HepG2 (cell line): Measurements from ENCODE around the gene CCDC77. TPM values are rescaled to one million over a fixed set of nuclear protein-coding genes. Genes with fewer than 3 reads are reported as not detected.

Experiments
- ASH2L ChIP-seq: fragments of 300-600, 200-600 bp; sonication (generic); IDR thresholded peaks from 2 replicates; pipeline ENCODE4 v1.7.0; 2017; ENCODE audit warnings: low read depth, mild to moderate bottlenecking, moderate library complexity, mixed read lengths, low read length; ENCODE audit not compliant: insufficient read length
- MEIS1 ChIP-seq: sonication (generic); formaldehyde crosslinking; IDR thresholded peaks from 2 replicates; pipeline ENCODE4 v1.9.0; 2021; ENCODE audit warnings: mild to moderate bottlenecking, missing genetic modification reagents, moderate library complexity, borderline replicate concordance
- SAFB2 ChIP-seq: sonication (generic); formaldehyde crosslinking; IDR thresholded peaks from 2 replicates; pipeline ENCODE4 v1.5.1; 2020; ENCODE audit warnings: missing genetic modification reagents, low read depth, mild to moderate bottlenecking, borderline replicate concordance
- TFDP1 ChIP-seq: IDR thresholded peaks from 2 replicates; pipeline ENCODE4 v1.6.1; 2016; ENCODE audit warnings: missing compliant biosample characterization, missing genetic modification reagents, borderline replicate concordance
- THAP7 ChIP-seq: sonication (generic); formaldehyde crosslinking; IDR thresholded peaks from 2 replicates; pipeline ENCODE4 v1.8.1; 2023; ENCODE audit warnings: mild to moderate bottlenecking, missing genetic modification reagents
- ZNF260 ChIP-seq: sonication (generic); formaldehyde crosslinking; IDR thresholded peaks from 2 replicates; pipeline ENCODE4 v1.4.0; 2020; ENCODE audit warnings: missing genetic modification reagents, low read depth, mild to moderate bottlenecking, borderline replicate concordance
- ZNF746 ChIP-seq: sonication (generic); formaldehyde crosslinking; IDR thresholded peaks from 2 replicates; pipeline ENCODE4 v1.8.0; 2022; ENCODE audit warnings: mild to moderate bottlenecking, missing genetic modification reagents
- polyA plus RNA-seq, 8 experiments: library from polyadenylated mRNA; depleted of rRNA in 3 of 8; stranded (reverse) in 7 of 8; unstranded in 1 of 8; fragments of >200 nt; fragmentation: Illumina TruSeq in 4 of 8; extraction: Trizol in 4 of 8; gene quantifications; 2 replicates each; pipeline versions ENCODE4 v1.2.1 to v1.2.3, GENCODE V29; 2011 to 2016; ENCODE audit warnings: low read depth in 4 of 8, missing spikeins in 1 of 8, mixed read lengths in 1 of 8; ENCODE audit not compliant: insufficient read depth in 1 of 8
- total RNA-seq, 5 experiments: library from RNA; depleted of rRNA; stranded (reverse); fragments of >200 nt; fragmentation: Illumina TruSeq; extraction: Trizol; gene quantifications; 2 replicates each; pipeline ENCODE4 v1.2.3, GENCODE V29; 2016; ENCODE audit warnings: low read depth in 1 of 5
- TF ChIP-seq, protein P1 (sequence below): sonication (generic); formaldehyde crosslinking; IDR thresholded peaks from 2 replicates; pipeline ENCODE4 v1.5.0; 2020; ENCODE audit warnings: mild to moderate bottlenecking, missing genetic modification reagents, borderline replicate concordance
- TF ChIP-seq, protein P2 (sequence below), 2 experiments: sonication (generic) in 1 of 2; formaldehyde crosslinking in 1 of 2; IDR thresholded peaks; 2 replicates each; pipeline versions ENCODE4 v1.4.0 to v1.6.1; 2018 to 2020; ENCODE audit warnings: missing genetic modification reagents in 2 of 2, borderline replicate concordance in 1 of 2, low read depth in 1 of 2, mild to moderate bottlenecking in 1 of 2, missing biosample characterization in 1 of 2

The CCDC77 gene
- total and polyA plus RNA-seq, 2 of the 13 experiments (the other 11 are each of a cell fraction or from before 2014, with no cell fraction given) = 6.4 to 16.4 TPM

- TF ChIP-seq, protein P1, sequence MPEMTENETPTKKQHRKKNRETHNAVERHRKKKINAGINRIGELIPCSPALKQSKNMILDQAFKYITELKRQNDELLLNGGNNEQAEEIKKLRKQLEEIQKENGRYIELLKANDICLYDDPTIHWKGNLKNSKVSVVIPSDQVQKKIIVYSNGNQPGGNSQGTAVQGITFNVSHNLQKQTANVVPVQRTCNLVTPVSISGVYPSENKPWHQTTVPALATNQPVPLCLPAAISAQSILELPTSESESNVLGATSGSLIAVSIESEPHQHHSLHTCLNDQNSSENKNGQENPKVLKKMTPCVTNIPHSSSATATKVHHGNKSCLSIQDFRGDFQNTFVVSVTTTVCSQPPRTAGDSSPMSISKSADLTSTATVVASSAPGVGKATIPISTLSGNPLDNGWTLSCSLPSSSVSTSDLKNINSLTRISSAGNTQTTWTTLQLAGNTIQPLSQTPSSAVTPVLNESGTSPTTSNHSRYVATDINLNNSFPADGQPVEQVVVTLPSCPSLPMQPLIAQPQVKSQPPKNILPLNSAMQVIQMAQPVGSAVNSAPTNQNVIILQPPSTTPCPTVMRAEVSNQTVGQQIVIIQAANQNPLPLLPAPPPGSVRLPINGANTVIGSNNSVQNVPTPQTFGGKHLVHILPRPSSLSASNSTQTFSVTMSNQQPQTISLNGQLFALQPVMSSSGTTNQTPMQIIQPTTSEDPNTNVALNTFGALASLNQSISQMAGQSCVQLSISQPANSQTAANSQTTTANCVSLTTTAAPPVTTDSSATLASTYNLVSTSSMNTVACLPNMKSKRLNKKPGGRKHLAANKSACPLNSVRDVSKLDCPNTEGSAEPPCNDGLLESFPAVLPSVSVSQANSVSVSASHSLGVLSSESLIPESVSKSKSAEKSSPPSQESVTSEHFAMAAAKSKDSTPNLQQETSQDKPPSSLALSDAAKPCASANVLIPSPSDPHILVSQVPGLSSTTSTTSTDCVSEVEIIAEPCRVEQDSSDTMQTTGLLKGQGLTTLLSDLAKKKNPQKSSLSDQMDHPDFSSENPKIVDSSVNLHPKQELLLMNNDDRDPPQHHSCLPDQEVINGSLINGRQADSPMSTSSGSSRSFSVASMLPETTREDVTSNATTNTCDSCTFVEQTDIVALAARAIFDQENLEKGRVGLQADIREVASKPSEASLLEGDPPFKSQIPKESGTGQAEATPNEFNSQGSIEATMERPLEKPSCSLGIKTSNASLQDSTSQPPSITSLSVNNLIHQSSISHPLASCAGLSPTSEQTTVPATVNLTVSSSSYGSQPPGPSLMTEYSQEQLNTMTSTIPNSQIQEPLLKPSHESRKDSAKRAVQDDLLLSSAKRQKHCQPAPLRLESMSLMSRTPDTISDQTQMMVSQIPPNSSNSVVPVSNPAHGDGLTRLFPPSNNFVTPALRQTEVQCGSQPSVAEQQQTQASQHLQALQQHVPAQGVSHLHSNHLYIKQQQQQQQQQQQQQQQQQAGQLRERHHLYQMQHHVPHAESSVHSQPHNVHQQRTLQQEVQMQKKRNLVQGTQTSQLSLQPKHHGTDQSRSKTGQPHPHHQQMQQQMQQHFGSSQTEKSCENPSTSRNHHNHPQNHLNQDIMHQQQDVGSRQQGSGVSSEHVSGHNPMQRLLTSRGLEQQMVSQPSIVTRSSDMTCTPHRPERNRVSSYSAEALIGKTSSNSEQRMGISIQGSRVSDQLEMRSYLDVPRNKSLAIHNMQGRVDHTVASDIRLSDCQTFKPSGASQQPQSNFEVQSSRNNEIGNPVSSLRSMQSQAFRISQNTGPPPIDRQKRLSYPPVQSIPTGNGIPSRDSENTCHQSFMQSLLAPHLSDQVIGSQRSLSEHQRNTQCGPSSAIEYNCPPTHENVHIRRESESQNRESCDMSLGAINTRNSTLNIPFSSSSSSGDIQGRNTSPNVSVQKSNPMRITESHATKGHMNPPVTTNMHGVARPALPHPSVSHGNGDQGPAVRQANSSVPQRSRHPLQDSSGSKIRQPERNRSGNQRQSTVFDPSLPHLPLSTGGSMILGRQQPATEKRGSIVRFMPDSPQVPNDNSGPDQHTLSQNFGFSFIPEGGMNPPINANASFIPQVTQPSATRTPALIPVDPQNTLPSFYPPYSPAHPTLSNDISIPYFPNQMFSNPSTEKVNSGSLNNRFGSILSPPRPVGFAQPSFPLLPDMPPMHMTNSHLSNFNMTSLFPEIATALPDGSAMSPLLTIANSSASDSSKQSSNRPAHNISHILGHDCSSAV (CRISPR knock-in tag) = no peak
- no peak for TF ChIP-seq ZNF260 (CRISPR knock-in tag)
- TF ChIP-seq MEIS1 (CRISPR knock-in tag) = no peak
- peak; percentile 89 for TF ChIP-seq ASH2L
- no peak for TF ChIP-seq SAFB2 (CRISPR knock-in tag)
- no peak for TF ChIP-seq THAP7 (CRISPR knock-in tag)
- TF ChIP-seq TFDP1 = peak; percentile 96
- TF ChIP-seq, protein P2, sequence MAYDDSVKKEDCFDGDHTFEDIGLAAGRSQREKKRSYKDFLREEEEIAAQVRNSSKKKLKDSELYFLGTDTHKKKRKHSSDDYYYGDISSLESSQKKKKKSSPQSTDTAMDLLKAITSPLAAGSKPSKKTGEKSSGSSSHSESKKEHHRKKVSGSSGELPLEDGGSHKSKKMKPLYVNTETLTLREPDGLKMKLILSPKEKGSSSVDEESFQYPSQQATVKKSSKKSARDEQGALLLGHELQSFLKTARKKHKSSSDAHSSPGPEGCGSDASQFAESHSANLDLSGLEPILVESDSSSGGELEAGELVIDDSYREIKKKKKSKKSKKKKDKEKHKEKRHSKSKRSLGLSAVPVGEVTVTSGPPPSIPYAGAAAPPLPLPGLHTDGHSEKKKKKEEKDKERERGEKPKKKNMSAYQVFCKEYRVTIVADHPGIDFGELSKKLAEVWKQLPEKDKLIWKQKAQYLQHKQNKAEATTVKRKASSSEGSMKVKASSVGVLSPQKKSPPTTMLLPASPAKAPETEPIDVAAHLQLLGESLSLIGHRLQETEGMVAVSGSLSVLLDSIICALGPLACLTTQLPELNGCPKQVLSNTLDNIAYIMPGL (CRISPR knock-in tag; IDR thresholded peaks at IDR 0.05; ENCODE audit: borderline replicate concordance in 1 of 2, low read depth in 1 of 2) = peak; percentile 75 to 83
- no peak for TF ChIP-seq ZNF746 (CRISPR knock-in tag)
These were observed at the start of gene CCDC77 (continued) for GRCh38 chr12:401235-402028.
